ENCODE results near the gene PLXNA4.

The PLXNA4 gene

DNA sequence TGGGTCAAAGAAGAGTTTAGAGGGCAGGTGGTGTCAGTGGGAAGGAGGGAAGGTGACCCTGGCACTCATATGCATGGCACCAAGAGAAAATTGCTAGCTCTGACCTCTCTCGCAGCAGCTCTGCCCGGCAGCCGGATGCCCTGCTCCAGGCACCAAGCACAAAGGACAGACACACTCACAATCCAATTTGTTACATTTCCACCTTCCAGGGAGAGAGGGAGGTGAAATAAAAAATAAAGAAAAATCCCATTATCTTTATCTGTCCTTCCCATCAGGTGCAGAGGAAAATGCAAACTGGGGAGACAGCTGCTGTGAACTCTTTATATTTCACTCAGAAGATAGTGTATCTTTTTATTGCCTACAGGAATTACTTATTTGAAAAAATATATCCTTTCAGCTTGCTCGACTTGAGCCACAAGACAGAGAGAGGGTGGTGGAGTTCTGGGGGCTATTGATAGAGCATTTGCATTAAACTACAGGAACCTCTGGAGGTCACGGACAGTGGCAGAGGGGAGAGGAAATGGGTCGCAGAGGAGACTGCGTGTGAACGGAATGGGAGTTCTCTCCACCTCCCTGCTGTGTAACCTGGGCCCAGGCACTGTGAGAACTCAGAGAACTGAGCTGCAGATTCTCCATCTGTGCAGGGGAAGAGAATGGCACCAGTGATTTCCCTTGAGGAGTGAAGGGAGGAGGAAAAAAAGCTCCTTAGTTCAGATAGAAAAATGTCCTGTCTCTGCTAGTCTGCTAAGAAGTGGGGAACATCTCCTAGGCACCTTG, 421.4 kb downstream of the PLXNA4 start:
- Histone ChIP-seq H3K4me3 (replicated peaks; ENCODE audit: insufficient read depth, low read length) (no peak overlapping the region), H3K27ac (replicated peaks) (no peak overlapping the region), H3K27me3 (ENCODE audit: insufficient read depth, poor library complexity, severe bottlenecking) (no peaks in the 10 kb centered on the region)
- no peak for DNase-seq (ENCODE audit: low read depth in 1 of 2, low spot score in 1 of 2)
- TF ChIP-seq GABPA (IDR thresholded peaks at IDR 0.05; ENCODE audit: low read depth) (no peak), SPI1 (IDR thresholded peaks at IDR 0.05; ENCODE audit: borderline replicate concordance, low read depth) (no peak), CTCF (IDR thresholded peaks at IDR 0.05; ENCODE audit: insufficient read depth, low read length) (no peak), POLR2AphosphoS5 (IDR thresholded peaks at IDR 0.05; ENCODE audit: low read depth) (no peak)
- TF ChIP-seq, protein P1, sequence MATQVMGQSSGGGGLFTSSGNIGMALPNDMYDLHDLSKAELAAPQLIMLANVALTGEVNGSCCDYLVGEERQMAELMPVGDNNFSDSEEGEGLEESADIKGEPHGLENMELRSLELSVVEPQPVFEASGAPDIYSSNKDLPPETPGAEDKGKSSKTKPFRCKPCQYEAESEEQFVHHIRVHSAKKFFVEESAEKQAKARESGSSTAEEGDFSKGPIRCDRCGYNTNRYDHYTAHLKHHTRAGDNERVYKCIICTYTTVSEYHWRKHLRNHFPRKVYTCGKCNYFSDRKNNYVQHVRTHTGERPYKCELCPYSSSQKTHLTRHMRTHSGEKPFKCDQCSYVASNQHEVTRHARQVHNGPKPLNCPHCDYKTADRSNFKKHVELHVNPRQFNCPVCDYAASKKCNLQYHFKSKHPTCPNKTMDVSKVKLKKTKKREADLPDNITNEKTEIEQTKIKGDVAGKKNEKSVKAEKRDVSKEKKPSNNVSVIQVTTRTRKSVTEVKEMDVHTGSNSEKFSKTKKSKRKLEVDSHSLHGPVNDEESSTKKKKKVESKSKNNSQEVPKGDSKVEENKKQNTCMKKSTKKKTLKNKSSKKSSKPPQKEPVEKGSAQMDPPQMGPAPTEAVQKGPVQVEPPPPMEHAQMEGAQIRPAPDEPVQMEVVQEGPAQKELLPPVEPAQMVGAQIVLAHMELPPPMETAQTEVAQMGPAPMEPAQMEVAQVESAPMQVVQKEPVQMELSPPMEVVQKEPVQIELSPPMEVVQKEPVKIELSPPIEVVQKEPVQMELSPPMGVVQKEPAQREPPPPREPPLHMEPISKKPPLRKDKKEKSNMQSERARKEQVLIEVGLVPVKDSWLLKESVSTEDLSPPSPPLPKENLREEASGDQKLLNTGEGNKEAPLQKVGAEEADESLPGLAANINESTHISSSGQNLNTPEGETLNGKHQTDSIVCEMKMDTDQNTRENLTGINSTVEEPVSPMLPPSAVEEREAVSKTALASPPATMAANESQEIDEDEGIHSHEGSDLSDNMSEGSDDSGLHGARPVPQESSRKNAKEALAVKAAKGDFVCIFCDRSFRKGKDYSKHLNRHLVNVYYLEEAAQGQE (IDR thresholded peaks at IDR 0.05; ENCODE audit: insufficient replicate concordance, low read depth), result no peak

DNA sequence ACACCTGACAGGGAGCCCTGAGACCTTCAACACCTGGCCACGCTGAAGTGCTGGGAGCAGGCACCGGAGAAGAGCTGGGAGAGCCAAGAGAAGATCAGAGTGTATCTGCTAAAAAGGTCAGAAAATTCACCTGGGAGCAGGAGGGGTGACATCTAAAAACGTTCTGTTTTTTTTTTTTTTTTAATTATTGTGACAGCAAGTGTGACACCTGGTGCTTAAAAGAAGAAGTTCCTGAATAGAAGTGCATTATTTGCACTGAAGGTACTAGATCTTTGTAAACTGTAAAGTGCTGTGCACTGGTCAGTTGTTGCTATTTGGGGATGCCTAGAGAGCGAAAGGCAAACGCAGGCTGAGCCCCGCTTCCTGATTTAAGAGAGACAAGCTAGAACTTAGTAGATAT, 422.0 kb downstream of the PLXNA4 start:
- Histone ChIP-seq H3K27me3 (ENCODE audit: insufficient read depth, poor library complexity, severe bottlenecking) (no peaks in the 10 kb centered on the region), H3K27ac (replicated peaks) (no peak overlapping the region), H3K4me3 (replicated peaks; ENCODE audit: insufficient read depth, low read length) (no peak overlapping the region)
- no peak for DNase-seq (ENCODE audit: low read depth in 1 of 2, low spot score in 1 of 2)
- TF ChIP-seq CTCF (IDR thresholded peaks at IDR 0.05; ENCODE audit: insufficient read depth, low read length), result no peak
- TF ChIP-seq GABPA (IDR thresholded peaks at IDR 0.05; ENCODE audit: low read depth), result no peak
- TF ChIP-seq SPI1 (IDR thresholded peaks at IDR 0.05; ENCODE audit: borderline replicate concordance, low read depth), result no peak
- no peak for TF ChIP-seq POLR2AphosphoS5 (IDR thresholded peaks at IDR 0.05; ENCODE audit: low read depth)
- TF ChIP-seq, protein P1 (IDR thresholded peaks at IDR 0.05; ENCODE audit: insufficient replicate concordance, low read depth), result no peak

DNA sequence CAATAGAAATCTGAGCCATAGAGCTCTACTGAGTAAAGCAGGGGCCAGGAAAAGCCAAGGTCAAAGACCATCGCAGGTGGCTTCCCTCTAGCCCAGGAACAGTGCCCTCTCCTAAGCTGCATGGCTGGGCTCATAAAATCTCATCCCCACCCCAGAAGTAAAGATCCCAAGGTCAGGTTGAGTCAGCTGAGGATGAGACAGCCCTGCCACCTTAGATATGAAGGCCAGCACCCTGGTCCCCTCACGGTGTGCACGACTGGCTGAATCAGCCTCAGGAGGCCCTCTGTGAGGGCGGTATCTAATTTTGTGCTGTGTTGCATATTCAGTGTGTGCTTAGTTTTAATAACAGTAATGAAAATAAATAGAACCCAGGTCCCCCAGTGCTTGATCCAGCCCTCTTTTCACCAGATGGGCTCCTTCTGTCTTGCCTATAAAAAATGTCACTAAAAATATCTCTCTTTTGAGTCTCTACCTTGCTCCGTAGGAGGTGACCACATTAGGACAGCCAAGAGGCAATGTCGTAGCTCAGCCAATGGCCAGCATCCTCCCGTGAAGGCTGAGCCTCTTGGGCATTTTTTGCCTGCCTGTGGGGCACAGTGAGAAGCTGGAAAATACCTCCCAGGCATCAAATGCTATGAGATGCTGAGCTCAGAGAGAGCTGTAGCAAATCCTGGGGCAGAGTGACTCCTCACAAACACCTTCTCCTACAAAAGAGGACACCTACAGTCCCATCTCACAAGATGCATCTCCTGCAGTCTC, 424.0 kb downstream of the PLXNA4 start:
- Histone ChIP-seq H3K27me3 (ENCODE audit: insufficient read depth, poor library complexity, severe bottlenecking) (no peaks in the 10 kb centered on the region), H3K4me3 (replicated peaks; ENCODE audit: insufficient read depth, low read length) (no peak overlapping the region), H3K27ac (replicated peaks) (no peak overlapping the region)
- no peak for DNase-seq (ENCODE audit: low read depth in 1 of 2, low spot score in 1 of 2)
- no peak for TF ChIP-seq SPI1 (IDR thresholded peaks at IDR 0.05; ENCODE audit: borderline replicate concordance, low read depth)
- TF ChIP-seq, protein P1 (IDR thresholded peaks at IDR 0.05; ENCODE audit: insufficient replicate concordance, low read depth), result no peak
- TF ChIP-seq POLR2AphosphoS5 (IDR thresholded peaks at IDR 0.05; ENCODE audit: low read depth), result no peak
- no peak for TF ChIP-seq GABPA (IDR thresholded peaks at IDR 0.05; ENCODE audit: low read depth)
- TF ChIP-seq CTCF (IDR thresholded peaks at IDR 0.05; ENCODE audit: insufficient read depth, low read length), result no peak
